KMS-11 (cell line): ENCODE measurements around the gene EHD1.

Source experiments
- H2AFZ ChIP-seq: fragments of 200-600 bp; sonication (generic); 2 replicates; pipeline ENCODE4 v1.6.1; 2016; ENCODE audit warnings: antibody characterized with exemption, mixed run types, low read depth
- H3K27ac ChIP-seq: fragments of 200-600 bp; sonication (generic); 2 replicates; pipeline ENCODE4 v1.6.1; 2016; ENCODE audit warnings: mild to moderate bottlenecking, mixed run types
- H3K27me3 ChIP-seq: fragments of 200-600 bp; sonication (generic); 2 replicates; pipeline ENCODE4 v1.6.1; 2017; ENCODE audit warnings: mild to moderate bottlenecking, low read depth, mixed run types, moderate library complexity; ENCODE audit not compliant: insufficient read depth
- H3K36me3 ChIP-seq: fragments of 200-600 bp; sonication (generic); 2 replicates; pipeline ENCODE4 v1.6.1; 2017; ENCODE audit warnings: mild to moderate bottlenecking, mixed run types; ENCODE audit not compliant: insufficient read depth
- H3K4me1 ChIP-seq: fragments of 200-600 bp; sonication (generic); 2 replicates; pipeline ENCODE4 v1.6.1; 2016; ENCODE audit warnings: mild to moderate bottlenecking, low read depth, mixed run types; ENCODE audit not compliant: poor library complexity, severe bottlenecking
- H3K4me2 ChIP-seq: fragments of 200-600 bp; sonication (generic); 2 replicates; pipeline ENCODE4 v1.7.0; 2016; ENCODE audit warnings: mild to moderate bottlenecking, mixed run types
- H3K4me3 ChIP-seq: fragments of 200-600 bp; sonication (generic); IDR thresholded peaks from 2 replicates; pipeline ENCODE4 v1.6.1; 2017; ENCODE audit warnings: low read depth, low read length, mixed read lengths; ENCODE audit not compliant: insufficient read depth
- H3K79me2 ChIP-seq: fragments of 200-600 bp; sonication (generic); 2 replicates; pipeline ENCODE4 v1.6.1; 2016; ENCODE audit warnings: low read depth, mixed run types; ENCODE audit not compliant: insufficient read depth
- H3K9ac ChIP-seq: fragments of 200-600 bp; sonication (generic); 2 replicates; pipeline ENCODE4 v1.6.1; 2016; ENCODE audit warnings: mild to moderate bottlenecking, mixed run types
- H4K20me1 ChIP-seq: fragments of 200-600 bp; sonication (generic); 2 replicates; pipeline ENCODE4 v1.6.1; 2016; ENCODE audit warnings: mild to moderate bottlenecking, mixed run types; ENCODE audit not compliant: insufficient read depth
- CTCF ChIP-seq: fragments of 200-600 bp; sonication (generic); conservative IDR thresholded peaks from 2 replicates; pipeline ENCODE4 v1.6.1; 2017; ENCODE audit warnings: low read depth, mild to moderate bottlenecking, antibody characterized with exemption, low read length, moderate library complexity, mixed read lengths

EHD1 gene

GRCh38 chr11:64829536-64830251 is 48.7 kb downstream of the EHD1 start:
- Histone ChIP-seq H4K20me1 (no peaks in the 10 kb centered on the region), H3K4me2 (no peak overlapping the region), H3K4me3 (no peak overlapping the region), H3K27me3 (peaks cover 1% of the 10 kb centered on the region; the same call in 1 of the 2 replicates), H3K27ac (no peak overlapping the region), H3K9ac (no peak overlapping the region), H3K4me1 (no peaks in the 10 kb centered on the region), H3K36me3 (no peaks in the 10 kb centered on the region), H2AFZ (no peak overlapping the region), H3K79me2 (no peaks in the 10 kb centered on the region)
- TF ChIP-seq CTCF, result no peak

DNA sequence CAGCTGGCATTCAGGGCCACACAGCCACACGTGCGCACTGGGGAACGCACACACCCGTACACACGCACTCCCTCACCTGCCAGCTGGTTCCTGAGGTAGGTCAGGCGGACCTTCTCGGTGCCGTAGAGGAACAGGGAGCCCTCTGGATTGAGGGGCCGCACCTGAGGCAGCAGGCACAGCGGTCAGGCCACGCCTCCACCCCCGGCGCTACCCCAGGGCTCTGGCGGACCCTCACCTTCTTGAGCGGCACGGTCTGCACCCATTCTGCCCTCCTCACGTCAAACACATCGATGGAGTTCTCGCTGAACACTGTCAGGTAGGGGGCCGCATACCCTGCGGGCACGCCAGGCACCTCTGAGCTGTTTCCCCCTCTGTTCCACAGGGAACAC is 51.0 kb downstream of the EHD1 start:
- Histone ChIP-seq H3K36me3 (no peaks in the 10 kb centered on the region), H3K27me3 (peaks cover 11% of the 10 kb centered on the region), H3K9ac (no peak overlapping the region), H4K20me1 (no peaks in the 10 kb centered on the region), H3K4me1 (no peaks in the 10 kb centered on the region), H3K79me2 (no peaks in the 10 kb centered on the region), H3K4me2 (no peak overlapping the region), H3K27ac (no peak overlapping the region), H3K4me3 (no peak overlapping the region), H2AFZ (no peak overlapping the region)
- TF ChIP-seq CTCF, result no peak

GRCh38 chr11:64826578-64827450 is 51.6 kb downstream of the EHD1 start:
- Histone ChIP-seq H2AFZ (no peak overlapping the region), H4K20me1 (no peaks in the 10 kb centered on the region), H3K4me2 (no peak overlapping the region), H3K9ac (no peak overlapping the region), H3K27me3 (peaks cover 11% of the 10 kb centered on the region), H3K4me1 (no peaks in the 10 kb centered on the region), H3K27ac (no peak overlapping the region), H3K79me2 (no peaks in the 10 kb centered on the region), H3K4me3 (no peak overlapping the region), H3K36me3 (no peaks in the 10 kb centered on the region)
- TF ChIP-seq CTCF, result no peak

- Histone ChIP-seq H4K20me1 (no peaks in the 10 kb centered on the region), H2AFZ (no peak overlapping the region), H3K27me3 (peaks cover 11% of the 10 kb centered on the region), H3K36me3 (no peaks in the 10 kb centered on the region), H3K9ac (no peak overlapping the region), H3K27ac (no peak overlapping the region), H3K4me3 (no peak overlapping the region), H3K79me2 (no peaks in the 10 kb centered on the region), H3K4me1 (no peaks in the 10 kb centered on the region), H3K4me2 (no peak overlapping the region)
- TF ChIP-seq CTCF, result no peak
These were observed 52.4 kb downstream of the EHD1 start for GRCh38 chr11:64826062-64826461.
